ENCODE results near the gene BZW2. TPM values are rescaled to one million over a fixed set of nuclear protein-coding genes. Genes with fewer than 3 reads are reported as not detected.

Gene BZW2
- 10 to 100 TPM; 27.9 to 63.7 (median 31.9) TPM for total RNA-seq

- DNase-seq (peak; percentile 97 to 98), ATAC-seq (ENCODE audit: low FRiP score in 2 of 2) (peak; percentile 98)
- Histone ChIP-seq H3K27ac (peak within 1 kb of the TSS; percentile 86 to 94 (median 92)), H3K9me3 (no peaks in the 10 kb centered on the region), H3K36me3 (no peaks in the 10 kb centered on the region), H3K4me3 (peak within 1 kb of the TSS; percentile 68 to 94 (median 78)), H3K4me1 (peaks cover 9 to 40% (median 22%) of the 10 kb centered on the region in 4 donors), H3K27me3 (no peaks in the 10 kb centered on the region)
- peak in 4 of 6 experiments; percentile 12 to 40 (median 20) for TF ChIP-seq CTCF (IDR thresholded peaks at IDR 0.05)
- TF ChIP-seq POLR2A (IDR thresholded peaks at IDR 0.05), result peak in 3 of 4 donors; percentile 92 to 98 (median 94)
- peak; percentile 92 to 98 for TF ChIP-seq POLR2AphosphoS5 (IDR thresholded peaks at IDR 0.05)
- TF ChIP-seq EP300 (IDR thresholded peaks at IDR 0.05), result peak in 1 of 4 donors; percentile 40
- 0 to 1% methylated on average over 15 to 64 of the region's 73 CpGs for WGBS, 2 donors
These were observed at the start of gene BZW2, which contains the start of gene ANKMY2 for GRCh38 chr7:16645593-16646471. Gene BZW2 (plus strand): TSS chr7:16646181. CDS start chr7:16665444, 19,263 bp downstream. Gene ANKMY2 (minus strand): TSS chr7:16645754. CDS start chr7:16645573, 181 bp downstream.

DNA sequence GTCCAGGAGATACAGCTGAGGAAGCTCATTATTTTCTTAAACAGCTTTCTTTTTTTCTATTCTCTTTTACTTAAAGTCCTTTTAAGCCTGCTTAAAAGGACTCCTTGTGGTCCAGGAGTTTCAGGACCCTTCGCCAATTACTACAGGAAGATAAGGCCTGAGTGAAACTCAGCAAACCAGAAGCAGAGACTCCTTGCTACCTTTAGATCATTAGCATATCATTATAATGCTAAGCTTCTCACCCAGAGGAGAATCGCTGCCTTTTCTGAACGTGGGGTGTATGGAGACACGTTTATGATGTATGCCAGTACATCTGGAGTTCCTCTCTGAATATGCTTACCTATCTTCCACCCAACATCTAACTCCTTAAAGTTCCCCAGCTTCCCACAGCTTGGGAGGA lies 48.0 kb upstream of the BZW2 start:
- Histone ChIP-seq H3K27me3 (no peaks in the 10 kb centered on the region), H3K36me3 (peaks cover 0 to 39% (median 20%) of the 10 kb centered on the region in 4 donors), H3K4me3 (no peak overlapping the region), H3K9me3 (no peaks in the 10 kb centered on the region), H3K27ac (no peak overlapping the region), H3K4me1 (no peaks in the 10 kb centered on the region)
- ATAC-seq (ENCODE audit: low FRiP score in 2 of 2) (no peak), DNase-seq (no peak)
- no peak for TF ChIP-seq POLR2A (IDR thresholded peaks at IDR 0.05)
- no peak for TF ChIP-seq CTCF (IDR thresholded peaks at IDR 0.05)
- no peak for TF ChIP-seq EP300 (IDR thresholded peaks at IDR 0.05)
- TF ChIP-seq POLR2AphosphoS5 (IDR thresholded peaks at IDR 0.05), result no peak
- WGBS, 2 donors, result 71 to 78% methylated on average over 4 of the region's 4 CpGs

DNA sequence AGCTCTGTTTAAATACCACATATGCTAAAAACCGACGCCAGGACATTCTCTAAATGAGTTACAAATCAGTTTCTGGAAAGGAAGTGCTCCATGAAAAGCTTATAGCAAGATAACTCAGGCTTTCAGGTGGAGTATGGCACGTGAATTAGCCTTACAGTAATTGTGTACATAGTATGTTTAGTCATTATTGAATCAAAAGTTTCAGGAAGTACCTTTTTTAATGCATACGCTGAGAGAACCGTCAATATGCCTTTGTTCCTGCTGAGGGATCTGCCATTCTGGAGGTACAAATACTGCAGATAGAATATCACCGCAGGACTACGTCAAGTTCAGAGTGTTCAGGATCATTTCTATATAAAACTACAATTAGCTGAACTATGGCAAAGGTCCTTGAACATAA lies 46.1 kb upstream of the BZW2 start:
- 86 to 87% methylated on average over 7 of the region's 7 CpGs for WGBS, 2 donors
- H3K27me3 ChIP-seq, result no peaks in the 10 kb centered on the region
- TF ChIP-seq EP300 (IDR thresholded peaks at IDR 0.05), result no peak
- no peak for TF ChIP-seq POLR2AphosphoS5 (IDR thresholded peaks at IDR 0.05)
- TF ChIP-seq POLR2A (IDR thresholded peaks at IDR 0.05), result no peak
- TF ChIP-seq CTCF (IDR thresholded peaks at IDR 0.05), result no peak
- peaks cover 0 to 54% (median 26%) of the 10 kb centered on the region in 4 donors for H3K36me3 ChIP-seq
- DNase-seq (no peak), ATAC-seq (ENCODE audit: low FRiP score in 2 of 2) (no peak)
- H3K4me3 ChIP-seq, result no peak overlapping the region
- H3K4me1 ChIP-seq, result no peaks in the 10 kb centered on the region
- H3K27ac ChIP-seq, result no peak overlapping the region
- H3K9me3 ChIP-seq, result no peaks in the 10 kb centered on the region

- Histone ChIP-seq H3K27me3 (no peaks in the 10 kb centered on the region), H3K4me3 (no peak overlapping the region), H3K36me3 (peaks cover 4 to 75% (median 33%) of the 10 kb centered on the region in 4 donors), H3K9me3 (no peaks in the 10 kb centered on the region), H3K27ac (no peak overlapping the region), H3K4me1 (no peaks in the 10 kb centered on the region)
- no peak for ATAC-seq (ENCODE audit: low FRiP score in 2 of 2)
- no peak for DNase-seq
- TF ChIP-seq POLR2AphosphoS5 (IDR thresholded peaks at IDR 0.05) (no peak), EP300 (IDR thresholded peaks at IDR 0.05) (no peak), CTCF (IDR thresholded peaks at IDR 0.05) (no peak), POLR2A (IDR thresholded peaks at IDR 0.05) (no peak)
These were observed 42.3 kb upstream of the BZW2 start for GRCh38 chr7:16603633-16604032.

Data from upper lobe of left lung (tissue), 6 donors.